ENCODE results near the gene CDK11B.
"Not testable (repeated sequence)": the region's sequence is repeated elsewhere in the genome, so short reads cannot be mapped to it uniquely, and the experiment has no call there.

Gene CDK11B

GRCh38 chr1:1680912-1681273, 22.1 kb upstream of the CDK11B start:
- Histone ChIP-seq H3K4me3 (ENCODE audit: low read depth, low read length) (no peak overlapping the region), H3K4me1 (ENCODE audit: control insufficient read depth, insufficient read depth, low read length, unreplicated experiment) (peaks cover 3% of the 10 kb centered on the region), H3K27me3 (ENCODE audit: insufficient read depth, low read length) (no peaks in the 10 kb centered on the region), H3K79me2 (ENCODE audit: control insufficient read depth, insufficient read depth, low read length, unreplicated experiment) (peaks cover 42% of the 10 kb centered on the region), H3K36me3 (ENCODE audit: insufficient read depth, low read length) (no peaks in the 10 kb centered on the region), H3K27ac (ENCODE audit: low read depth, low read length) (no peak overlapping the region), H2AFZ (ENCODE audit: low read length, unreplicated experiment) (no peak overlapping the region)

DNA sequence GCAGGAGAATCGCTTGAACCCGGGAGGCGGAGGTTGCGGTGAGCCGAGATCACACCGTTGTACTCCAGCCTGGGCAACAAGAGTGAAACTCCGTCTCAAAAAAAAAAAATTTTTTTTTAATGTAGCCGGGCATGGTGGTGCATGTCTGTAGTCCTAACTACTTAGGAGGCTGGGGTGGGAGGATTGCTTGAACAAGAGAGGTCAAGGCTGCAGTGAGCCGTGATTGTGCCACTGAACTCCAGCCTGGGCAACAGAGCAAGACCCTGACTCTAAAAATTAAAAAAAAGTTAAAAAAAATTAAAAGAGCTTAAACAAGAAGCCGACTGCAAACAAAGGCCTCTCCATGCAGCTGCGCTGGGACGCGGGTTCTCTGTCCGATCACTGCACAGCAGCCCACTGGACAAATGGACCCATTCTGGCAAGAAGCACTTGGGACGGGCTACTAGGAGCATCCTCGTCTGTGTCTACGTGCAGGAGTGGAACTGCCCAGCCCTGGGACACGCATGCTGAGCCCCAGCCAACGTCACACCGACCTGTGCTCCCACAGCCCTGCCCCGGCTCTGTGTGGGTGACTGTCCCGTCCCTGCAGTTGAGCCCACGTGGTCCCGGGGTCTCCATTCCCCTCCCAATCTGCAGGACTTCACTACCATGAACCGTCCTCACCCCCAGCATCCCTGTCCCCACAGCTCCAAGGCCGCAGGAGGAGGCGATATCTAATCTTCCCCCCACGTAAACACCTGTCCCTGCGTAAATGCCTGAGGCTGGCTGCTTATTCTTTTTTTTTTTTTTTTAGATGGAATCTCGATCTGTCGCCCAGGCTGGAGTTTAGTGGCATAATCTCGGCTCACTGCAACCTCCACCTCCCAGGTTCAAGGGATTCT, 21.5 kb upstream of the CDK11B start:
- Histone ChIP-seq H3K27ac (ENCODE audit: low read depth, low read length) (no peak overlapping the region), H3K27me3 (ENCODE audit: insufficient read depth, low read length) (no peaks in the 10 kb centered on the region), H3K36me3 (ENCODE audit: insufficient read depth, low read length) (no peaks in the 10 kb centered on the region), H3K4me3 (ENCODE audit: low read depth, low read length) (no peak overlapping the region), H3K79me2 (ENCODE audit: control insufficient read depth, insufficient read depth, low read length, unreplicated experiment) (peaks cover 36% of the 10 kb centered on the region), H2AFZ (ENCODE audit: low read length, unreplicated experiment) (no peak overlapping the region), H3K4me1 (ENCODE audit: control insufficient read depth, insufficient read depth, low read length, unreplicated experiment) (no peaks in the 10 kb centered on the region)

DNA sequence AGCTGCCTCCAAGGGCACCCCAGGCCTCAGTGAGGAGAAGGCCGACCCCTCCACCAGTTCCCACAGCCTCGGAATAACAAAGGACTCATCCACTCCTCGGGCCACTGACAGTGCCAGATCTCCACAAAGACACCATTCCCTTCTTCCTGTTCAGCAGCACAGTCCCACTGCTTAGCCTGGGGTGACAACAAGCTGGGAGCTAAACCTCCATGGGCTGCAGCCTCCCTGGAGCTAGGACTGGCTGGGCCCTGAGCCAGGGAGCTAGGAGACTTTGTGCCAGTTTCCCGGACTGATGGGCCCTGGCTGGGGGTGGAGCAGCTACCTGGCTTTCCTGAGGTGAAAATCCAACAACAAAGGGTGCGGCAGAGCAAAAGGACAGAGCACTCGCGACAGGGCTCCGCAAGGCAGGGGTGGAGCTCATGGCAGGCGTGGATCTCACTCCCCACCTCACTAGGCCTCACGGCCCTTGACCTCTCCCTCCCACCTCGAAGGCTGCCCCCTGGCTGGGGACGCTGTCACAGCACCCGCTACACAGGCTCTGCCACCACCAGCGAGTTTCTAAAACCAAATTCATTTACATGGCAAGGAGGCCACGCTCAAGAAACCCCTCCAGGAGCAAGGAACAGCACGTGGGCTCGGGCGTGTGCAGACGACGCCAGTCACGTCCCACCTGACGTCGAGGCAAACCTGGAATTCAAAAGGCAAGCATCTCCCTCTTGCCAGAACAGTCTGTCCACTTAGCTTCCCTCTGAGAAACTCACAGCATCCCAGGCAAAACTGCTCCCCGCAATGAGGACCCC, 20.0 kb upstream of the CDK11B start:
- H3K27me3 ChIP-seq (ENCODE audit: insufficient read depth, low read length) = no peaks in the 10 kb centered on the region
- H3K79me2 ChIP-seq (ENCODE audit: control insufficient read depth, insufficient read depth, low read length, unreplicated experiment) = peaks cover 30% of the 10 kb centered on the region
- no peaks in the 10 kb centered on the region for H3K4me1 ChIP-seq (ENCODE audit: control insufficient read depth, insufficient read depth, low read length, unreplicated experiment)
- no peaks in the 10 kb centered on the region for H3K36me3 ChIP-seq (ENCODE audit: insufficient read depth, low read length)
- H3K27ac ChIP-seq (ENCODE audit: low read depth, low read length) = no peak overlapping the region
- H2AFZ ChIP-seq (ENCODE audit: low read length, unreplicated experiment) = no peak overlapping the region
- no peak overlapping the region for H3K4me3 ChIP-seq (ENCODE audit: low read depth, low read length)

GRCh38 chr1:1677718-1678580, 19.1 kb upstream of the CDK11B start:
- Histone ChIP-seq H3K4me3 (ENCODE audit: low read depth, low read length) (no peak overlapping the region), H3K27ac (ENCODE audit: low read depth, low read length) (no peak overlapping the region)

GRCh38 chr1:1676087-1676486, 17.3 kb upstream of the CDK11B start:
- peaks cover 14% of the 10 kb centered on the region for H3K79me2 ChIP-seq (ENCODE audit: control insufficient read depth, insufficient read depth, low read length, unreplicated experiment)
- H3K27me3 ChIP-seq (ENCODE audit: insufficient read depth, low read length); H3K27ac ChIP-seq (ENCODE audit: low read depth, low read length); H3K4me3 ChIP-seq (ENCODE audit: low read depth, low read length); H2AFZ ChIP-seq (ENCODE audit: low read length, unreplicated experiment); H3K4me1 ChIP-seq (ENCODE audit: control insufficient read depth, insufficient read depth, low read length, unreplicated experiment); H3K36me3 ChIP-seq (ENCODE audit: insufficient read depth, low read length): not testable (repeated sequence)

More at GRCh38 chr1:1677718-1678580, 19.1 kb upstream of the CDK11B start:
- Histone ChIP-seq H3K79me2 (ENCODE audit: control insufficient read depth, insufficient read depth, low read length, unreplicated experiment) (peaks cover 24% of the 10 kb centered on the region), H3K4me1 (ENCODE audit: control insufficient read depth, insufficient read depth, low read length, unreplicated experiment) (no peaks in the 10 kb centered on the region), H3K36me3 (ENCODE audit: insufficient read depth, low read length) (no peaks in the 10 kb centered on the region), H3K27me3 (ENCODE audit: insufficient read depth, low read length) (no peaks in the 10 kb centered on the region), H2AFZ (ENCODE audit: low read length, unreplicated experiment) (no peak overlapping the region)

- not testable (repeated sequence) for H2AFZ ChIP-seq (ENCODE audit: low read length, unreplicated experiment); H3K36me3 ChIP-seq (ENCODE audit: insufficient read depth, low read length); H3K27ac ChIP-seq (ENCODE audit: low read depth, low read length); H3K27me3 ChIP-seq (ENCODE audit: insufficient read depth, low read length); H3K4me3 ChIP-seq (ENCODE audit: low read depth, low read length); H3K4me1 ChIP-seq (ENCODE audit: control insufficient read depth, insufficient read depth, low read length, unreplicated experiment)
- peaks cover 14% of the 10 kb centered on the region for H3K79me2 ChIP-seq (ENCODE audit: control insufficient read depth, insufficient read depth, low read length, unreplicated experiment)
Observed at GRCh38 chr1:1675218-1675617, 16.4 kb upstream of the CDK11B start.

DNA sequence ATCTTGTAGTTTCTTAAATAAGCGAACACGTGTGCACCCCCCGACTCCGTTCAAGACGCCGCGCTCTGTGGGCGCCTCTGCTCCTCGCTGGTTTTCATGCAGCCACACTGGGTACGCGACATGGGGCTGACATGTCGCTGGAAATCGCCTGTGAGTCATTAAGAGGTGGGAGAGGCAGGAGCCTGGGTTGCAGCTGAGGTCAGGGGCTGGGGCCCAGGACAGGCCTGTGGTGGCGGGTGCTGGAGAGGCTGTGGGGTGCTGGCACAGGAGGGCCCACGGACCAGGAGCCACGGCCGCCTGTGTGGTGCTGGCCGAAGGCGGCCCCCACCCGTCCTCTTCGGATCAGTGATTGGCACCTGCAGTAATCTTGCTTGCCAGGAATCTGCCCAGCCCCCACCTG, 16.0 kb upstream of the CDK11B start:
- H3K36me3 ChIP-seq (ENCODE audit: insufficient read depth, low read length); H3K27ac ChIP-seq (ENCODE audit: low read depth, low read length); H2AFZ ChIP-seq (ENCODE audit: low read length, unreplicated experiment); H3K4me3 ChIP-seq (ENCODE audit: low read depth, low read length); H3K27me3 ChIP-seq (ENCODE audit: insufficient read depth, low read length); H3K4me1 ChIP-seq (ENCODE audit: control insufficient read depth, insufficient read depth, low read length, unreplicated experiment): not testable (repeated sequence)
- H3K79me2 ChIP-seq (ENCODE audit: control insufficient read depth, insufficient read depth, low read length, unreplicated experiment) = peaks cover 14% of the 10 kb centered on the region

GRCh38 chr1:1672181-1672965, 13.6 kb upstream of the CDK11B start:
- Histone ChIP-seq H3K4me1 (ENCODE audit: control insufficient read depth, insufficient read depth, low read length, unreplicated experiment) (no peaks in the 10 kb centered on the region), H3K36me3 (ENCODE audit: insufficient read depth, low read length) (peaks cover 10% of the 10 kb centered on the region; the same call in 1 of the 2 replicates), H3K27me3 (ENCODE audit: insufficient read depth, low read length) (no peaks in the 10 kb centered on the region), H2AFZ (ENCODE audit: low read length, unreplicated experiment) (no peak overlapping the region), H3K79me2 (ENCODE audit: control insufficient read depth, insufficient read depth, low read length, unreplicated experiment) (no peaks in the 10 kb centered on the region), H3K4me3 (ENCODE audit: low read depth, low read length) (no peak overlapping the region), H3K27ac (ENCODE audit: low read depth, low read length) (no peak overlapping the region)

- Histone ChIP-seq H2AFZ (ENCODE audit: low read length, unreplicated experiment) (no peak overlapping the region), H3K79me2 (ENCODE audit: control insufficient read depth, insufficient read depth, low read length, unreplicated experiment) (no peaks in the 10 kb centered on the region), H3K4me3 (ENCODE audit: low read depth, low read length) (no peak overlapping the region), H3K27ac (ENCODE audit: low read depth, low read length) (no peak overlapping the region), H3K27me3 (ENCODE audit: insufficient read depth, low read length) (no peaks in the 10 kb centered on the region), H3K36me3 (ENCODE audit: insufficient read depth, low read length) (peaks cover 11% of the 10 kb centered on the region; the same call in 1 of the 2 replicates), H3K4me1 (ENCODE audit: control insufficient read depth, insufficient read depth, low read length, unreplicated experiment) (no peaks in the 10 kb centered on the region)
Observed at GRCh38 chr1:1671365-1672119, 12.7 kb upstream of the CDK11B start.

Data from ACC112 (cell line).